GM12878 (cell line): Measurements from ENCODE around the gene ASTN1.

Experiments
- ATF7 ChIP-seq: fragments of 450-650 bp; IDR thresholded peaks from 2 replicates; pipeline ENCODE4 v1.6.1; 2016; ENCODE audit warnings: low read depth, mild to moderate bottlenecking
- BCL3 ChIP-seq: IDR thresholded peaks from 2 replicates; pipeline ENCODE4 v1.6.1; 2011; ENCODE audit warnings: borderline replicate concordance, low read depth, mild to moderate bottlenecking, moderate library complexity, low read length; ENCODE audit not compliant: insufficient read depth, poor library complexity, severe bottlenecking
- CEBPB ChIP-seq, 2 experiments: fragments of 150-350 bp in 1 of 2; IDR thresholded peaks; 2 replicates each; pipeline ENCODE4 v1.6.1; 2012 to 2014; ENCODE audit warnings: low read depth in 2 of 2, low read length in 2 of 2, borderline replicate concordance in 1 of 2, inconsistent platforms in 1 of 2
- EP300 ChIP-seq, 2 experiments: fragments of 150-350 bp in 1 of 2; IDR thresholded peaks; 2 replicates each; pipeline ENCODE4 v1.6.1; 2011 to 2012; ENCODE audit warnings: low read depth in 2 of 2, low read length in 2 of 2, borderline replicate concordance in 1 of 2, improper control_type of control experiment in 1 of 2, inconsistent platforms in 1 of 2; ENCODE audit not compliant: control insufficient read depth in 1 of 2
- NFYB ChIP-seq: IDR thresholded peaks from 2 replicates; pipeline ENCODE4 v1.6.1; 2011; ENCODE audit warnings: low read depth, mild to moderate bottlenecking, low read length, improper control_type of control experiment, moderate library complexity; ENCODE audit not compliant: insufficient read depth
- NR2C1 ChIP-seq: fragments of 450-650 bp; IDR thresholded peaks from 2 replicates; pipeline ENCODE4 v1.6.1; 2017; ENCODE audit warnings: antibody characterized with exemption, mild to moderate bottlenecking, moderate library complexity
- POLR2A ChIP-seq: IDR thresholded peaks from 2 replicates; pipeline ENCODE4 v1.6.1; 2011; ENCODE audit warnings: low read depth, mild to moderate bottlenecking, low read length
- POLR2AphosphoS5 ChIP-seq: IDR thresholded peaks from 2 replicates; pipeline ENCODE4 v1.6.1; 2011; ENCODE audit warnings: mild to moderate bottlenecking, low read length, inconsistent platforms
- RAD21 ChIP-seq: IDR thresholded peaks from 2 replicates; pipeline ENCODE4 v1.6.1; 2011; ENCODE audit warnings: mild to moderate bottlenecking, low read depth, low read length, moderate library complexity; ENCODE audit not compliant: insufficient read depth
- SMC3 ChIP-seq: IDR thresholded peaks from 2 replicates; pipeline ENCODE4 v1.6.1; 2011; ENCODE audit warnings: low read length, improper control_type of control experiment, borderline replicate concordance
- TF ChIP-seq, protein P1 (sequence below): IDR thresholded peaks from 2 replicates; pipeline ENCODE4 v1.6.1; 2011; ENCODE audit warnings: low read depth, mild to moderate bottlenecking, low read length, moderate library complexity, borderline replicate concordance; ENCODE audit errors: extremely low read depth
- TF ChIP-seq, protein P2 (sequence below), 3 experiments: IDR thresholded peaks in 2 of 3; conservative IDR thresholded peaks in 1 of 3; 2 replicates each; pipeline ENCODE4 v1.5.1; 2011; ENCODE audit warnings: low read depth in 3 of 3, low read length in 3 of 3, mild to moderate bottlenecking in 3 of 3, control low read depth in 2 of 3, moderate library complexity in 2 of 3, inconsistent platforms in 1 of 3, mixed read lengths in 1 of 3; ENCODE audit not compliant: control insufficient read depth in 2 of 3, insufficient read depth in 1 of 3; ENCODE audit errors: extremely low read depth in 1 of 3

DNA sequence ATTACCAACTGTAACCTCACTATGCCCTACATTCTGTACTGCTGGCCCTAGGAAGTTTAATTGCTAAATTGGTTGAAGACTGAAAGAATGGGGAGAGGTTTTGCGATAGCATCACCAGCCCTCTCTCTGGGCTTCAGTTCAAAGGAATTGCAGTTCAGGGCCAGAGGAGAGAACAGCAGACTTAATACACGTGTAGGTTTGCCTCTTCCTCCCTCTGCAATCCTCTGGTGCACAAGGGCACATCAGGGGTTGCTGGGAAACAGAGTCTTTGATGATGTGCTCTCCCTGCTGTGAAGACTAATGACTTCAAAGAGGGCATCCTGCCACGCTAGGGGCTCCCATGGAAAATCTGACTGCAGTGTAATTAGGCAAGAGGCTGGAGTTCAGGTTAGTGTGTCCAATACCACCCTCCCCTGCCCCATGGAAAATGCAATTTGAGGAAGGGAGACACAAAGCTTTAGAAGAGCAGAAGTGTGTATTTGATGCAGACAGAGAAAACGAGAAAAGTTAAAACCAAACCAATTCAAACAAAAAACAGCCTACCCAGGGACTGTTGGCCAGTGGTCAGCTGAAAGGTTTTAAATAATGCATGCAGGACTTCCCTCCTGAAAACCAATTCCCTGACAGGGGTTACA, 167.9 kb downstream of the ASTN1 start:
- TF ChIP-seq, protein P1, sequence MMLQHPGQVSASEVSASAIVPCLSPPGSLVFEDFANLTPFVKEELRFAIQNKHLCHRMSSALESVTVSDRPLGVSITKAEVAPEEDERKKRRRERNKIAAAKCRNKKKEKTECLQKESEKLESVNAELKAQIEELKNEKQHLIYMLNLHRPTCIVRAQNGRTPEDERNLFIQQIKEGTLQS: no peak
- TF ChIP-seq RAD21 (no peak), NFYB (no peak), EP300 (IDR thresholded peaks at IDR 0.05; ENCODE audit: borderline replicate concordance in 1 of 2, control insufficient read depth in 1 of 2, low read depth in 2 of 2, low read length in 2 of 2) (no peak), CEBPB (IDR thresholded peaks at IDR 0.05; ENCODE audit: borderline replicate concordance in 1 of 2, low read depth in 2 of 2, low read length in 2 of 2) (no peak), NR2C1 (no peak), SMC3 (no peak), ATF7 (no peak), POLR2AphosphoS5 (no peak), BCL3 (no peak), POLR2A (no peak)
- TF ChIP-seq, protein P2, sequence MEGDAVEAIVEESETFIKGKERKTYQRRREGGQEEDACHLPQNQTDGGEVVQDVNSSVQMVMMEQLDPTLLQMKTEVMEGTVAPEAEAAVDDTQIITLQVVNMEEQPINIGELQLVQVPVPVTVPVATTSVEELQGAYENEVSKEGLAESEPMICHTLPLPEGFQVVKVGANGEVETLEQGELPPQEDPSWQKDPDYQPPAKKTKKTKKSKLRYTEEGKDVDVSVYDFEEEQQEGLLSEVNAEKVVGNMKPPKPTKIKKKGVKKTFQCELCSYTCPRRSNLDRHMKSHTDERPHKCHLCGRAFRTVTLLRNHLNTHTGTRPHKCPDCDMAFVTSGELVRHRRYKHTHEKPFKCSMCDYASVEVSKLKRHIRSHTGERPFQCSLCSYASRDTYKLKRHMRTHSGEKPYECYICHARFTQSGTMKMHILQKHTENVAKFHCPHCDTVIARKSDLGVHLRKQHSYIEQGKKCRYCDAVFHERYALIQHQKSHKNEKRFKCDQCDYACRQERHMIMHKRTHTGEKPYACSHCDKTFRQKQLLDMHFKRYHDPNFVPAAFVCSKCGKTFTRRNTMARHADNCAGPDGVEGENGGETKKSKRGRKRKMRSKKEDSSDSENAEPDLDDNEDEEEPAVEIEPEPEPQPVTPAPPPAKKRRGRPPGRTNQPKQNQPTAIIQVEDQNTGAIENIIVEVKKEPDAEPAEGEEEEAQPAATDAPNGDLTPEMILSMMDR (IDR thresholded peaks at IDR 0.05 in 2 of 3, conservative IDR thresholded peaks at IDR 0.05 in 1 of 3; ENCODE audit: control insufficient read depth in 2 of 3, extremely low read depth in 1 of 3, insufficient read depth in 1 of 3, low read depth in 3 of 3, low read length in 3 of 3): no peak
